Amniotic epithelial cell (primary cell): Measurements from ENCODE around the gene FAM89B.
"Not testable (repeated sequence)": the region's sequence is repeated elsewhere in the genome, so short reads cannot be mapped to it uniquely, and the experiment has no call there.

Experiments used
- DNase-seq: peaks from one replicate; pipeline ENCODE4 v3.0.0-alpha.2; 2010; ENCODE audit warnings: low read depth

FAM89B gene

DNA sequence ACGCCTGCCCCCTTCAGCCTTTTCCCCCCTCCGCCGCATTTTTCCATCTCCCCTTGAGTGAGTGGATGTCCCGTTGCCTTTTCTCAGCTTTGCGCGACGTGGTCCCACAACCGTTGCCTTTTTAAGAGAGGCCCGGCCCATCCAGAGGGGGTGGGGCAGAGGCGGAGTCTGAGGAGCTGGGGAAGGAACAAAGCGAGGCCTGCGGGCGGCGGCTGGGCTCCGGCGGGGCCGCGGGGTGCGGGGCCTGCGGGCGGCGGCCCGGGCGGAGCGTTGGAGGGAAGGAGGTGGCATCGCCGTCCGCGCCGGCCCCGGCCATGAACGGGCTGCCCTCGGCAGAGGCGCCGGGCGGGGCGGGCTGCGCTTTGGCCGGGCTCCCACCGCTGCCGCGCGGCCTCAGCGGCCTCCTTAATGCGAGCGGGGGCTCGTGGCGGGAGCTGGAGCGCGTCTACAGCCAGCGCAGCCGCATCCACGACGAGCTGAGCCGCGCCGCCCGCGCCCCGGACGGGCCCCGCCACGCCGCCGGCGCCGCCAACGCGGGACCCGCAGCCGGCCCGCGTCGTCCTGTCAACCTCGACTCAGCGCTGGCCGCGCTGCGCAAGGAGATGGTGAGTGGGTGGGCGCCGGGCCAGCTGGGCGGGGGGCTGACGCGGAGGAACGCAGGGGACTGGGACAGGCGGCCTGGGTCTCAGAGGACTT is at the start of gene FAM89B:
TSS of gene FAM89B (plus strand) at position 183 of the 696 bp plus-strand sequence. CDS start at position 315, 132 bp downstream.
- peak; percentile 76 for DNase-seq

DNA sequence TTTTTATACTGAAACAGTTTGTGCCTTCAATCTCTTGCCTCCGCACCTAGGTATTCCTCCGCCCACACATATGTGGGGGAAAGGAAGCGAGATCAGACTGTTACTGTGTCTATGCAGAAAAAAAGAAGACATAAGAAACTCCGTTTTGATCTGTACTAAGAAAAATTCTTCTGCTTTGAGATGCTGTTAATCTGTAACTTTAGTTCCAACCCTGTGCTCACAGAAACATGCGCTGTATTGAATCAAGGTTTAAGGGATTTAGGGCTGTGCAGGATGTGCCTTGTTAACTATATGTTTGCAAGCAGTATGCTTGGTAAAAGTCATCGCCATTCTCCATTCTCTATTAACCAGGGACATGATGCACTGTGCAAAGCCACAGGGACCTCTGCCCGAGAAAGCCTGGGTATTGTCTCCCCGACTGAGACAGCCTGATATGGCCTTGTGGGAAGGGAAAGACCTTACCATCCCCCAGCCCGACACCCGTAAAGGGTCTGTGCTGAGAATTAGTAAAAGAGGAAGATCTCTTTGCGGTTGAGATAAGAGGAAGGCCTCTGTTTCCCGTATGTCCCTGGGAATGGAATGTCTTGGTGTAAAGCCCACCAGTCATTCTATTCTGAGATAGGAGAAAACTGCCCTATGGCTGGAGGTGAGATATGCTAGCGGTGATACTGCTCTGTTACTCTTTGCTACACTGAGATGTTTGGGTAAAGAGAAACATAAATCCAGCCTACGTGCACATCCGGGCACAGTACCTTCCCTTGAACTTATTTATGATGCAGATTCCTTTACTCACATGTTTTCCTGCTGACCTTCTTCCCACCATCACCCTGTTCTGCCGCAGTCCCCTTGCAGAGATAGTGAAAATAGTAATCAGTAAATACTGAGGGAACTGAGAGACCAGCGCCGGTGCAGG is 49.4 kb upstream of the FAM89B start:
- DNase-seq: peak; percentile 95

GRCh38 chr11:65523631-65523968 is 48.7 kb upstream of the FAM89B start:
- not testable (repeated sequence) for DNase-seq

DNA sequence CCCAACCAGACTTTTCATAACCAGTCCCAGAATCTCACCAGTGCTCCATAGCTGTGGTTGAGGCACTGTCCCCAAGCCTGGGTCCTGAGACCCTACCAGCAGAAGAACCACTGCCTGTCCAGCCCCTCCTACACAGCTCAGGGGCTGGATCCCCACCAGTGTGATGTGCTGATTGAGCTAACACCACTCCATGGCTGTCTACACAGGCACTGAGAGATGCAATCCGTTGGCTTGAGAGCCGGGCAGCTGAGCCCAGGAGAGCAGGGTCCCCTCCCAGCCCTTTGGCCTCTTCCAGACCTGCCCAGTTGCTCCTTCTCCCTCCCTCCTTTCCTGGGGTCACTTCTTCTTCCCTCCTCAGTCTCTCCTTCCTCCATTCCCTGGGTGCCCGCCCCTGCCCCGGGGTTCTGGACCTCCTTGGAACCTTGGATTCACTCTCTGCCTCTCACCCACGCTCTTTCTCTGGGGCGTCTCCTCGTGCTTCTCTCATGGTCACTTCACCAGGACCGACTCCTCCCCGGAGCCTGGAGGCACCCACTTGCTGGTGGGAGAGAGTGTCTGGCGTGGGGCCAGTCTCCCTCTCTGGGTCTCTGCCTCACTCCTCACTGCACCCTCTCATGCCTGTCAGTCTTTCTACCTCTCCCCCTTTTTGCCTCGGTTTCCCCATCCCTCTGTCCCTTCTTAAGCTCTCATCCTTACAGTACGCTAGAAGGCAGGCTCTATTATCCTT is 48.2 kb upstream of the FAM89B start:
- DNase-seq: peak; percentile 79

DNA sequence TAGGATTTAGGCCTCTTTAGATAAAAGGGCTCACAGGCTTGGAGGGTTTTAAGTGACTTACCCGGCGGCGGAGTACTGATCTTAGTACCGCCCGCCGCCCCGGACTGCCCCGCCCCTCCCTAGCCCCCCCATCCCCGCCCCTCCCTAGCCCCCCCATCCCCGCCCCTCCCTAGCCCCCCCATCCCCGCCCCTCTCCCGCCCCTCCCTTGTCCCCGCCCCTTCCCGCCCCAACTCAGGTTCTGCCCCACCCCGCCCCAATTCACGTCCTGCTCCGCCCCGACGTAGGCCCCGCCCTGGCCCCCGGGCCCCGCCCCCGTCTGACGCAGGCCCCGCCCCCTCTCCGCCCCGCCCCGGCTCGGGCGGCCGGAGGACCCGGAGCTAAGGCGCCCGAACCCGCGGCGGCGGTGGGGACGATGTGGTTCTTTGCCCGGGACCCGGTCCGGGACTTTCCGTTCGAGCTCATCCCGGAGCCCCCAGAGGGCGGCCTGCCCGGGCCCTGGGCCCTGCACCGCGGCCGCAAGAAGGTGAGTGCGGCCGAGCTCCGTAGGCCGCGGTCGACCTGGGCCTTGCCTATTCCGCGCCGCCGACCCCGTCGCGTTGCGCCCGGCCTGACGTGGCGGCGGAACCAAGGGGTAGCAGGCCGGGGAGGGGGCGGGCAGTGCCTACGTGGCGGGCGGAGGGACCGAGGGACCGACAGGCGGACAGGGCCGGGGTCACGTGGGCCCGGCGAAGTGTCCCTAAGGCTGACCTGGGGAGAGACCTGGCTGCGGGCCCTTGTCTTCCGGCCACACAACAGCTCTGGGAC is 47.4 kb upstream of the FAM89B start, which contains the start of gene SCYL1:
TSS of gene SCYL1 (plus strand) at position 343 of the 805 bp plus-strand sequence. CDS start at position 414, 71 bp downstream.
- DNase-seq: no peak

GRCh38 chr11:65525546-65526480 is 46.5 kb upstream of the FAM89B start:
- no peak for DNase-seq

GRCh38 chr11:65526744-65527143 is 45.6 kb upstream of the FAM89B start:
- no peak for DNase-seq

DNA sequence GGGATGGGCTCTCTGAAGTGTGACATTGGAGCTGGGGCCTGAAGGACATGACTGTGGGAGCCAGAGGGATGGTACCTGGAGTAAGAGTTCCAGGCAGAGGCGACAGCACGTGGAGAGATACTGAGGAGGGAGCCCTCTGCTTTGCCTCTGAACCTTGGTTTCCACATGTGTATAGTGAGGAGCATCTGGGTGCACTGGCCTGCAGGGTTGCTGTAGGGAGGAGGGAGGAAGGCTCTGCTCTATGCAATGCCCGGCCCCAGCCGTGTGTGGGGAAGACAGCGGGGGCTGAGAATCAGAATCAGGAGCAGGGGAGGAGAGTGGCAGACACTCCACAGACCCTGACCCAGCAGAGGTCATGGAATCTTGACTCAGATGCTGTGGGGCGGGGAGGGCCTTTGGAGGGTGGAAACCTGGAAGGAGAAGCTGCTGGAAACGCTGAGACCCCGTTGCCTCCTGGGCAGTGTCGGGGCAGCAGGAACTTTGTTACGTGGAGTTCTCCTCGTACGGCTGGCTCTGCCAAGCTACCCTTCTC is 43.5 kb upstream of the FAM89B start:
- DNase-seq: no peak

GRCh38 chr11:65529475-65530156 is 42.7 kb upstream of the FAM89B start:
- no peak for DNase-seq

DNA sequence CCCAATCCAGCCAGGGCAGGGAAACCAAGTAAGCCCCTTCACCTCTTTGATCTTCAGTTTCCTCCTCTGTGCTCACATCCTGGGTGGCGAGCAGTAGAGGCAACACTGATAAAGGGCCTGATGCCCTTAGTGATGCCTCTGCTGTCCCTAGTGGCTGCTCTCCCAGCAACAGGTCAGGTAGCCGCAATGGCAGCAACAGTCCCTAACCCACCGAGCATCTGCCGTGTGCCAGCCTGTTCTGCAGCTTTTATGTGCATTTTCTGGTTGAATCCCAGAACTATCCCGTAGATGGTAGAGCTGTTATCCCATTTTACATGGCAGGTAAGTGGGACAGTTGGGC is 42.2 kb upstream of the FAM89B start:
- DNase-seq: no peak

- DNase-seq: no peak
These were observed 39.8 kb upstream of the FAM89B start for GRCh38 chr11:65532388-65533064.

DNA sequence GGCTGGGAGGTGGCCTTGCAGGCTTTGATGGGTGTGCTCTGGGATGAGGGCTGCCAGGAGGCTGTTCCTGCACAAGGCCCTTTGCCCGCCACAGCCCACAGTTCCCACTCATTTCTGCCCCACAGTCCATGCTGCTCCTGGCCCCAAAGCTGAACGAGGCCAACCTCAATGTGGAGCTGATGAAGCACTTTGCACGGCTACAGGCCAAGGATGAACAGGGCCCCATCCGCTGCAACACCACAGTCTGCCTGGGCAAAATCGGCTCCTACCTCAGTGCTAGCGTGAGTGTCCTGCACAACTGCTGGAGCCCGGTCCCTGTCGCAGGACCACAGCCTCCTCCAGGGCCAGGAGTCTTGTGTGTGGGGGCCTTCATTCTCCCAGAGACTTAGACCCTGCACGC is 37.2 kb upstream of the FAM89B start:
- DNase-seq: no peak

GRCh38 chr11:65536412-65537295 is 35.7 kb upstream of the FAM89B start:
- DNase-seq: no peak

GRCh38 chr11:65537296-65537597 is 35.1 kb upstream of the FAM89B start:
- DNase-seq: no peak

GRCh38 chr11:65537620-65538231 is 34.6 kb upstream of the FAM89B start:
- DNase-seq: no peak

- DNase-seq: no peak
These were observed 34.0 kb upstream of the FAM89B start for GRCh38 chr11:65538232-65538914.
